ENCODE data around the gene C10orf90. TPM values are rescaled to one million over a fixed set of nuclear protein-coding genes. Genes with fewer than 3 reads are reported as not detected.

Gene C10orf90
- total and polyA plus RNA-seq, 2 of the 8 experiments (the other 6 are each of a cell fraction or from before 2014, with no cell fraction given), result 0.21 TPM; not detected in 1

DNA sequence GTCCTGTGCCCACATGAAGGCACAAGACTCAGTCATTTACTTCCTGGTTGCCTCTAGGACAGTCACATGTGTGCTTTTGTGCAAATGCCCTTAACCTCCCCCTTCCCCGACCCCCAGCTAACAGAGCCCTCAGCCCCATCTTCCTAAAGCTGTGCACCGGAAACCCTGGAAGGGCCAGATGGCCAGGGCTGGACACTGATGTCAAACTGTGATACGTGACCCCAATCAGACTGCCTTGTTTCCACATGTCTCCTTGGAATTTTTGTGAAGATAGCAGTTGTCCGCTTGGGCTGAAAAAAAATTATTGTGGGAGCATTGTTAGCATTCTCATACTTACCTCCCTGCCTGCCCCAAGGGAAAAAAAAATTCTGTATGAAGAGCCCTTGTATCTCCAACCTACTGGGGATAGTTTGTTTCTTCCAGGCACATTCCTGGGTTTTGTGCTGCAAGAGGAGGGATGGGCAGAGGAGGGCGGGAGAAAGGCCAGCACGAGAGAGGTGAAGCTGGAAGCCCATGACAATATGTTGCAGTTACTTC, 265.2 kb downstream of the C10orf90 start:
- Histone ChIP-seq H3K9me3 (ENCODE audit: insufficient read depth in 2 of 2, low read depth in 1 of 2, low read length in 1 of 2) (no peaks in the 10 kb centered on the region), H3K23ac (ENCODE audit: insufficient read length) (no peak overlapping the region), H3K79me1 (ENCODE audit: low read depth, low read length) (no peaks in the 10 kb centered on the region), H2AFZ (ENCODE audit: low read length) (no peak overlapping the region), H2BK120ac (replicated peaks; ENCODE audit: low read depth, low read length) (no peak overlapping the region), H3K79me2 (ENCODE audit: control insufficient read depth in 1 of 2, insufficient read depth in 2 of 2, low read length in 2 of 2) (no peaks in the 10 kb centered on the region), H3K14ac (ENCODE audit: insufficient read length) (no peak overlapping the region), H3K4me3 (ENCODE audit: extremely low read depth in 1 of 4, insufficient read depth in 2 of 4, low read depth in 3 of 4, low read length in 4 of 4) (no peak overlapping the region), H3K4me1 (replicated peaks in 1 of 4; ENCODE audit: control insufficient read depth in 3 of 4, insufficient read depth in 4 of 4, low read length in 3 of 4) (peaks cover 0 to 2% (median 0%) of the 10 kb centered on the region in 4 experiments; a peak in 1 of 7 replicates), H3K23me2 (ENCODE audit: low read depth, low read length) (no peaks in the 10 kb centered on the region), H4K8ac (ENCODE audit: extremely low read depth, insufficient read depth, low read length) (no peak overlapping the region), H2BK20ac (ENCODE audit: low read length) (no peak overlapping the region), H4K5ac (ENCODE audit: insufficient read length, low read depth, low read length) (no peak overlapping the region), H4K20me1 (replicated peaks in 1 of 2; ENCODE audit: control insufficient read depth in 1 of 2, insufficient read depth in 2 of 2, low read length in 2 of 2) (no peaks in the 10 kb centered on the region), H3K4me2 (ENCODE audit: insufficient read depth in 1 of 2, low read depth in 2 of 2, low read length in 2 of 2) (no peak overlapping the region), H3K36me3 (ENCODE audit: control insufficient read depth in 2 of 4, insufficient read depth in 4 of 4, low read length in 3 of 4) (no peaks in the 10 kb centered on the region), H2AK5ac (ENCODE audit: low read depth, low read length) (no peak overlapping the region), H3K9ac (replicated peaks in 1 of 4; ENCODE audit: extremely low read depth in 1 of 4, low read depth in 3 of 4, low read length in 3 of 4) (no peak overlapping the region), H3K27ac (ENCODE audit: low read depth, low read length) (no peak overlapping the region), H3K18ac (ENCODE audit: extremely low read depth, low read length) (no peak overlapping the region), H3K4ac (replicated peaks; ENCODE audit: insufficient read length, low read depth, low read length) (no peak overlapping the region), H3K56ac (replicated peaks; ENCODE audit: insufficient read length, low read depth, low read length) (no peak overlapping the region), H4K91ac (replicated peaks; ENCODE audit: insufficient read length, low read length) (no peak overlapping the region), H2BK12ac (ENCODE audit: low read depth, low read length) (no peak overlapping the region), H3K27me3 (replicated peaks in 1 of 4; ENCODE audit: control insufficient read depth in 3 of 4, extremely low read depth in 1 of 4, insufficient read depth in 3 of 4, low read length in 3 of 4) (no peaks in the 10 kb centered on the region), H2BK5ac (ENCODE audit: low read depth, low read length) (no peak overlapping the region), H2BK15ac (ENCODE audit: low read length) (no peak overlapping the region)
- TF ChIP-seq NRF1 (IDR thresholded peaks at IDR 0.05; ENCODE audit: low read depth, low read length) (no peak), SIX5 (IDR thresholded peaks at IDR 0.05; ENCODE audit: low read depth, low read length) (no peak), BRCA1 (IDR thresholded peaks at IDR 0.05; ENCODE audit: low read depth, low read length) (no peak)
- TF ChIP-seq, protein P1, sequence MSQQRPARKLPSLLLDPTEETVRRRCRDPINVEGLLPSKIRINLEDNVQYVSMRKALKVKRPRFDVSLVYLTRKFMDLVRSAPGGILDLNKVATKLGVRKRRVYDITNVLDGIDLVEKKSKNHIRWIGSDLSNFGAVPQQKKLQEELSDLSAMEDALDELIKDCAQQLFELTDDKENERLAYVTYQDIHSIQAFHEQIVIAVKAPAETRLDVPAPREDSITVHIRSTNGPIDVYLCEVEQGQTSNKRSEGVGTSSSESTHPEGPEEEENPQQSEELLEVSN (IDR thresholded peaks at IDR 0.05), result 0 out of 2 replicates have a peak, but pooled peaks have one; percentile 15
- DNase-seq (ENCODE audit: low read depth in 1 of 2, low spot score in 2 of 2) (no peak), FAIRE-seq (no peak)
- WGBS, 2 experiments (ENCODE audit: extremely low coverage in 1 of 2, insufficient coverage in 1 of 2, insufficient read length in 1 of 2, insufficient replicate concordance in 2 of 2, low coverage in 1 of 2, low lambda C conversion rate in 2 of 2, missing lambda C conversion rate in 1 of 2), result 84% methylated on average over 6 of the region's 6 CpGs; no CpG with 5 or more reads in 1 of the 2 experiments
- ChIA-PET CTCF (ENCODE audit: partially characterized antibody) (interaction anchor here (1.7 kb wide), 1 partner anchor 193 kb away, joined by 7 read pairs; no protein-coding TSS in a partner anchor), POLR2A (ENCODE audit: partially characterized antibody) (no interaction called here)

All from H1 (cell line).